Daoy (cell line): ENCODE results near the gene TMEM53. TPM values are rescaled to one million over a fixed set of nuclear protein-coding genes. Genes with fewer than 3 reads are reported as not detected.
A peak's percentile ranks its signal among the peaks of the same experiment; 100 is the strongest.
"Not testable (repeated sequence)": the region's sequence is repeated elsewhere in the genome, so short reads cannot be mapped to it uniquely, and the experiment has no call there.

Source experiments
- DNase-seq: peaks from one replicate; pipeline ENCODE4 v3.0.0-alpha.2; 2015; ENCODE audit warnings: low read depth
- total RNA-seq: library from RNA; depleted of rRNA; stranded (reverse); fragments of >200 nt; shearing (Covaris generic); gene quantifications from 2 replicates; pipeline ENCODE4 v1.2.3, GENCODE V29; 2014

Gene TMEM53
- total RNA-seq, 1 experiment from 2014 or later = 5.5 TPM

- no peak for DNase-seq
Measured at GRCh38 chr1:44672961-44673674, 1.2 kb downstream of the TMEM53 start.

GRCh38 chr1:44672254-44672955 is 1.9 kb downstream of the TMEM53 start:
- peak; percentile 95 for DNase-seq

GRCh38 chr1:44670751-44671640 is 3.3 kb downstream of the TMEM53 start:
- DNase-seq = no peak

GRCh38 chr1:44666719-44667118 is 7.6 kb downstream of the TMEM53 start:
- DNase-seq = not testable (repeated sequence)

GRCh38 chr1:44664730-44665370 is 9.4 kb downstream of the TMEM53 start:
- DNase-seq = no peak

GRCh38 chr1:44663417-44663816 is 10.9 kb downstream of the TMEM53 start:
- DNase-seq = no peak

- DNase-seq = no peak
Measured at GRCh38 chr1:44662683-44663030, 11.6 kb downstream of the TMEM53 start.

GRCh38 chr1:44661781-44662682 is 12.2 kb downstream of the TMEM53 start:
- DNase-seq = no peak

- DNase-seq = no peak
Measured at GRCh38 chr1:44660176-44660575, 14.1 kb downstream of the TMEM53 start.

GRCh38 chr1:44659566-44659965 is 14.7 kb downstream of the TMEM53 start:
- no peak for DNase-seq

- peak; percentile 25 for DNase-seq
Measured at GRCh38 chr1:44655609-44656008, 18.7 kb downstream of the TMEM53 start.

GRCh38 chr1:44654621-44655187 is 19.6 kb downstream of the TMEM53 start:
- DNase-seq = no peak

GRCh38 chr1:44653107-44653964 is 20.9 kb downstream of the TMEM53 start:
- no peak for DNase-seq

- DNase-seq = peak; percentile 83
Measured at GRCh38 chr1:44652445-44653106, 21.7 kb downstream of the TMEM53 start.

GRCh38 chr1:44651069-44651468 is 23.2 kb downstream of the TMEM53 start:
- DNase-seq = no peak

- DNase-seq = no peak
Measured at GRCh38 chr1:44650159-44650831, 24.0 kb downstream of the TMEM53 start.

- DNase-seq = no peak
Measured at GRCh38 chr1:44649788-44650158, 24.5 kb downstream of the TMEM53 start.

- no peak for DNase-seq
Measured at GRCh38 chr1:44648529-44649250, 25.6 kb downstream of the TMEM53 start.
